GM18505 (cell line): Measurements from ENCODE around the gene WNT11.
"Not testable (repeated sequence)": the region's sequence is repeated elsewhere in the genome, so short reads cannot be mapped to it uniquely, and the experiment has no call there.

ENCODE experiments used
- ATAC-seq: cut with Tn5 transposase; IDR thresholded peaks from one replicate; pipeline ENCODE4 v1.9.1; 2021; ENCODE audit not compliant: unreplicated experiment
- POLR2A ChIP-seq: IDR thresholded peaks from 4 replicates; pipeline ENCODE4 v1.6.1; 2011; ENCODE audit warnings: borderline replicate concordance; ENCODE audit not compliant: insufficient read depth, insufficient read length; ENCODE audit errors: extremely low read depth

WNT11 gene

DNA sequence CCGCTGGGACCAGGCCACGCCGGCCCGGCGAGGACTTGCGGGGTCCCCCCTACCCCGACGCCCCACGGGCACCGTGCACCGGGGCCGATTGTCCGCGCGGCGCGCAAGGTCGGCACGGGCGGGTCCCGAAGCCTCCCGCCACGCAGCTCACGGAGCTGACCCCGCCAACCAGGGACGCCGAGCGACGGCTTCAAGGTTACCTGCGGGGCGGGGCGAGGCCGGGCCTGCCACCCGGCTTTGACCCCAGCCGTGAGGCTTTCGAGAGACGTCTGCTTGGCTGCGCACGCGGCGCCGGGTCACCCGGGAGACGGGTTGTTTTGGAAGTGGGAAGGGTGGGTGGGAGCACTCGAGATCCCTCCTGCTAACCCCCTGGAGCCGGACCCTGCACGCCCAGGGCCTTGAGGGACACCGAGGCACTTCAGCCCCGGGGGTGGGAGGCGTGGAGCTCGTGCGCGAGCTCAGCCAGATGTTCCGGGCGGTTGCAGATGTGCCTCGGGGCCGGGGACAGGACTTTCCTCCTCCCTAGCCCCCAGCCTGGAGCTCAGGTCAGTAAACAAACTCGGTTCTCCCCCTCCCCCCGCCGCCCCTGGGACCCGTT, 3.2 kb upstream of the WNT11 start:
- ATAC-seq, result no peak
- no peak for TF ChIP-seq POLR2A

- no peak for ATAC-seq
- no peak for TF ChIP-seq POLR2A
Observed at GRCh38 chr11:76208438-76209374, 2.4 kb upstream of the WNT11 start.

DNA sequence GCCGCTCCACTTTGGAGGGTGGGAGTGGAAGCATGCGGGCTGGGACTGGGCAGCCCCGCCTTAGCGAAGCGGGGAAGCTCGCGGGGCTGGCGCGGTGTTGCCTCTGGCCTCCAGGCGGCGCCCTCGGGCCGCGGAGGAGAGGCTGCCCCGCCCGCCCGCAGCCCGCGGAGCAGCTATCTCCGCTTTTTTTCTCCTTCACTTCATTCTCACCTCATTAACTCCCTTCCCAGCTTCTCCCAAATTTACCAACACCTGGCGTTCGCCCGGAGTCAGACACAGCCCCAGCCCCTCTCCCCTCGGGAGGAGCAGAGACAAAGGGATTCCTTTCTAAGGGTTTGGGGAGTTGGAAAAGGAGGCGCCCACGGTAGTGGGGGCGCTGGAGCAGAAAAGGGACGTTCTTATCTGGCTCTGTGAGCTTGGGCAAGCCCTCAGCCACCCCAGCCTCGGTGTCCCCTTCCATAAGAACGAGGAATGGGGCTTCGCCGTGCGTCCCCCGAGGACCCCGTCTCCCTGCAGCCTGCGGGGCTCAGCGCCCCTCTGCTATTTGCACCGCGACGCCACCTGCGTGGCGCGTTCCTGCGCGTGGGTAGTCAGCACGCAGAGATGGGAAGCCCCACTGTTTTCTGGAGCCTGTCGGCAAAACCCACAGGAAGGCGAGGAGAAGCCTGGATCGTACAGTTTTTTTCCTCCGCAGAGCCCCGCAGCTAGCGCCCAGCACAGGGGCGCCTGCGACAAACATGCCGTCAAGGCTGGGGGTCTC, 1.5 kb upstream of the WNT11 start:
- ATAC-seq, result peak; percentile 48
- TF ChIP-seq POLR2A, result no peak

DNA sequence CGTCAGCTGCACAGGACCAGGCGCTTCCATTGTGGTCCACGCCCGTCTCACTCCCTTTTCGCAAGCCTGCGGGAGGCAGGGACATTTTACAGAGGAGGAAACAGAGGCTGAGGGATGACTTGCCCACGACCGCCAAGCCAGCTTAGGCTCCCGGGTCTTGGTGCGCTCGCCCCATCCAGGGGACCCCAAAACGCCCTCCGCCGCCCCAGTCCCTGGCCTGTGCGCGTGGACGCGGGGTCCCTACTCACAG, 300 bp downstream of the WNT11 start:
- no peak for TF ChIP-seq POLR2A
- no peak for ATAC-seq

GRCh38 chr11:76205252-76206076, 838 bp downstream of the WNT11 start:
- no peak for ATAC-seq
- TF ChIP-seq POLR2A, result no peak

GRCh38 chr11:76203937-76204336, 2.4 kb downstream of the WNT11 start:
- TF ChIP-seq POLR2A, result no peak
- no peak for ATAC-seq

DNA sequence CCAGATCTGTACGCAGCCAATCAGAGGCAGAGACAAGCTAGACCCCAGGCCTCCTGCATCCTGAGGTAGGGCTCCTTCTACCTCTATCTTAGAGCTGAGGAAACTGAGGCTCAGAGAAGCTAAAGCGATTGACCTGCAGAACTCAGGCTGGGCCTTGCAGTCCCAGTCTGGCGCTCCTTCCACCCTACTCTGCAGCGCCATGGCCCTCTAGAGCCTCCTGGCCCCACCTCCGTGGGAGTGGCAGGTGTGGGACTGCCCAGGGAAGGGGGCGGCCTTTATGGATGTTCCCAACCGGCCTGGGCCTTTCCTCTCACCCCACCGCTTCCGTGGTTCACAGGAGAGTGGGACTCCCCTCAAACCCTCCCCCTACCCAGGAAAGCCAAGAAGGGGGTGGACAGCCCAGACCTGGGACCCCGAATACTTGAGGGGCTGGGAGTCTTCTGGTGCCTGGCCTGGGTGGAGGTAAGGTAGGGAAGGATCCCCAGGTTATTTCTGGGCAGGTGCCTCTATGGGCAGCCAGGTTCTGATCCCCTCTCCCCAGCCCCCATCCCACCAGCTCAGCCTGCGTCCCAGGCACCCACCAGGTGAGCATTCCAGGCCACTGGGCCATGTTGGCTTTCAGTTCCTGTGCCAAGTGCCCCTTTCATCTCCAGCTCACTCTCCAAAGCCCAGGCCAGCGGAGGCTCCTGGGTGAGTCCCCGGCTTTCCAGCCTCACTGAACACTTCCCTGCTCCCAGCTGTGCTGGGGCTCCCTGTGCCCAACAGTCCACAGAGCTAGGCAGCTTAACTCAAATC, 3.0 kb downstream of the WNT11 start:
- no peak for ATAC-seq
- TF ChIP-seq POLR2A, result no peak

DNA sequence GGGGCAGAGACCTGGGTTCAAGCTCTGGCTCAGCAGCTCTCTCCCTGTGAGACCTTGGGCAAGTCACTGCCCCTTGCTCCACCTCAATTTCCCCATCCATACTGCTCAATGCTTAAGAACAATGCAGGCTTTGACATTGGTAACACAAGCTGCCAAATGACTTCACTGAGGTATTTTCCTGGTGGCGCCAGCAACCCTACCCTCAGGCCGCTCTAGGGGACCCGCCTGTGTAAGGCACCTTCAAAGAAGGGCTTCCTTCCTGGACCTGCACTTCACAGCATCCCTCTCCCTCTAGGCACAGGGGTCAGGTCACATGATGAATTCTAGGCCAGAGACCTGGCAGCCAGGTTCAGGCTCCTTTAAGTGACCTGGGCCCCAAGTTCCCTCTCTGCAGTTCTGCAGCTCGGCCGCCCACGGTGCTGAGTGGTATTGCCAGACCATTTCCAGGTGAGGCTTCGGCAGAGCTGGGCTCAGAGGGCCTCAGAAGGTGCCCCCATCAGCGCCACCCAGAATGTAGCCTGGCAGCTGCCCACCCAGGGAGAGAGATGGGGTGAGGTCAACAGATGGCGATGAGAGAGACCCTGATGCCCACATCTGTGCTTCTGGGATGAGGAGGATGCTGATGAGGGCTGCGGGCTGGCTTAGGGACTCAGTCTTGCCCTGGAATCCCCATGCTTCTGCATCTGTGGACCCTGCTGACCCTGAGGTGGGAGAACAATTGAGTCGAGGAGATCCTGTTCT, 4.5 kb downstream of the WNT11 start:
- no peak for TF ChIP-seq POLR2A
- ATAC-seq, result no peak

DNA sequence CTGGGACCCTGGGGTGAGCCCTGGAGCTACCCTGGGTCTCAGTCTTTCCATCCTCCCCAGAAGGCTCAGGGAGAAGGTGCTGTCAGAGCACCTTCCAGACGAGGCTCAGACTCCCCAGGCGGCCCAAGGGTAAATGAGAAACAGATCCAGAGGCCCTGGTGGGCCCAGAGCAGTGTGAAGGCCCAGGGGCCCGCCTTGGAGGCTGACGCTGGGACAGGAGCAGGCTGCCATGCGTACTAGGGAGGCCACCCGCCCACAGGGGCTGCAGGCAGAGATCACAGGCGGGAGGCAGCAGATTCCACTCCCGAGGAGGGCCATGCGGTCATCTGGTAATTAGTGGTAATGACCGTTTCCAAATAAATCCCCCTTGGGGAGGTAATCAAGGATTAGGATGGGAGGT, 5.2 kb downstream of the WNT11 start:
- no peak for TF ChIP-seq POLR2A
- no peak for ATAC-seq

GRCh38 chr11:76200006-76200940, 6.0 kb downstream of the WNT11 start:
- no peak for ATAC-seq
- TF ChIP-seq POLR2A, result no peak

GRCh38 chr11:76198691-76199090, 7.6 kb downstream of the WNT11 start:
- ATAC-seq, result not testable (repeated sequence)
